HG03097 (cell line): Measurements from ENCODE around the gene SAMD11.

ENCODE experiments used
- ATAC-seq: cut with Tn5 transposase; IDR thresholded peaks from one replicate; pipeline ENCODE4 v1.9.1; 2021; ENCODE audit not compliant: unreplicated experiment, low FRiP score

The SAMD11 gene

GRCh38 chr1:932173-932510 is 8.4 kb downstream of the SAMD11 start:
- no peak for ATAC-seq

GRCh38 chr1:932776-933602 is 9.3 kb downstream of the SAMD11 start:
- ATAC-seq, result no peak

- no peak for ATAC-seq
These were observed 9.8 kb downstream of the SAMD11 start for GRCh38 chr1:933603-933940.

GRCh38 chr1:934991-935750 is 11.4 kb downstream of the SAMD11 start:
- ATAC-seq, result no peak

- ATAC-seq, result no peak
These were observed 12.1 kb downstream of the SAMD11 start for GRCh38 chr1:935751-936231.

GRCh38 chr1:936348-937264 is 12.9 kb downstream of the SAMD11 start:
- ATAC-seq, result no peak

GRCh38 chr1:937521-937920 is 13.8 kb downstream of the SAMD11 start:
- no peak for ATAC-seq

- no peak for ATAC-seq
These were observed 14.5 kb downstream of the SAMD11 start for GRCh38 chr1:938088-938683.

GRCh38 chr1:938711-939489 is 15.2 kb downstream of the SAMD11 start:
- no peak for ATAC-seq

- ATAC-seq, result no peak
These were observed 15.9 kb downstream of the SAMD11 start for GRCh38 chr1:939511-940106.

- no peak for ATAC-seq
These were observed 16.6 kb downstream of the SAMD11 start for GRCh38 chr1:940107-941014.

- no peak for ATAC-seq
These were observed 17.4 kb downstream of the SAMD11 start for GRCh38 chr1:941015-941587.

- no peak for ATAC-seq
These were observed 18.1 kb downstream of the SAMD11 start for GRCh38 chr1:941588-942383.

GRCh38 chr1:942411-942821 is 18.7 kb downstream of the SAMD11 start:
- ATAC-seq, result no peak

GRCh38 chr1:942864-943533 is 19.3 kb downstream of the SAMD11 start:
- no peak for ATAC-seq

- no peak for ATAC-seq
These were observed 20.0 kb downstream of the SAMD11 start for GRCh38 chr1:943545-944340.
